HG02798 (cell line): Measurements from ENCODE around the gene TMEM182.

Experiments used
- ATAC-seq: cut with Tn5 transposase; IDR thresholded peaks from one replicate; pipeline ENCODE4 v1.9.1; 2021; ENCODE audit warnings: mild to moderate bottlenecking; ENCODE audit not compliant: unreplicated experiment, poor library complexity

Gene TMEM182

GRCh38 chr2:102798181-102798580 is 36.4 kb downstream of the TMEM182 start:
- ATAC-seq = no peak

- ATAC-seq = no peak
Measured at GRCh38 chr2:102801098-102801718, 39.4 kb downstream of the TMEM182 start.

GRCh38 chr2:102801858-102802699 is 40.2 kb downstream of the TMEM182 start:
- ATAC-seq = no peak

- ATAC-seq = no peak
Measured at GRCh38 chr2:102803041-102803896, 41.4 kb downstream of the TMEM182 start.

- ATAC-seq = no peak
Measured at GRCh38 chr2:102803897-102804217, 42.0 kb downstream of the TMEM182 start.

GRCh38 chr2:102806250-102806837 is 44.5 kb downstream of the TMEM182 start:
- ATAC-seq = peak; percentile 86

GRCh38 chr2:102809291-102810189 is 47.7 kb downstream of the TMEM182 start:
- no peak for ATAC-seq

GRCh38 chr2:102815285-102815684 is 53.5 kb downstream of the TMEM182 start:
- ATAC-seq = no peak

GRCh38 chr2:102826904-102827303 is 65.1 kb downstream of the TMEM182 start:
- no peak for ATAC-seq

DNA sequence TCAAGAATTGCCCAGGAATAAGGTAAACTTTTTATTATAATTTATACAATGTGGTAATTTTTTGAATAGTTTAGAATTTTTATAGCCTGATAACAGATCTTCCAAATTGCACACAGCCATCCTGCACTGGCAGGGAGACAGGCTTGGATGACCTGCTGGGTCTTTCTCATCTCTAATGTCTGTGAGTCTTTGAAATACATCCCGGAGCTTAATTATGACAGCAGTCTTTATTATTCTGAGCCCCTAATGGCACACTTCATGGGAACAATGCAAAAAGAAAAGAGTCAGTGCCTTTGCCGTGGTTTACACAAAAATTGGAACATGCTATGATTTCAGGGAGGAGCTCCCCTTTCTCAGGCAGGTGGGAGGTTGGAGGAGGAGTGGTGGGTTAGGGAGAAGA is 71.0 kb downstream of the TMEM182 start:
- no peak for ATAC-seq

- ATAC-seq = no peak
Measured at GRCh38 chr2:102834523-102835273, 72.9 kb downstream of the TMEM182 start.

DNA sequence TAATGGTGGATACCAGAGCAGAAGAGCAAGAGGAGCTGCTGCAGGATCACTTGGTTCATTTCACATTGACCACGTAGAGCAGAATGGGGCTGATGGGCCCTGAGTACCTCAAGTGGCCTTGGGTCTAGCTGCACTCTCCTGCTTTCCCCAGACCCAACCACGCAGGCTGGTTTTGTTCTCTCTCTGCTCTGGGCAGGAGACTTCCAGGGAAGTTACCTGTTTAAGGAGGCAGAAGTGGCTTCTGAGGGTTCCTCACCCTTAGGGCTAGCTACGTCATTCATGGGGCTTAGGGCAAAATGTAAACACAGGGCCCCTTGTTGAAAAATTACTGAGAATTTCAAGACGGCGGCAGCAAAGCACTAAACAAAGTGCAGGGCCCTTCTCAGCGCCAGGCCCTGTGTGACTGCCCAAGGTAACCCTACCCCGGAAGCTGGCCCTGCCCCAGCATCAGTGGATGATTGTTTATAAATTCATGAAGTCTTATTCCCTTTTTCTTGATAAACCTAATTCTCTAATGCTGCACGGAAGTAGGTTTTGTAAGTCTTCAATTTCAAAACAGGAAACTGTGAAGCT is 75.9 kb downstream of the TMEM182 start:
- ATAC-seq = no peak

DNA sequence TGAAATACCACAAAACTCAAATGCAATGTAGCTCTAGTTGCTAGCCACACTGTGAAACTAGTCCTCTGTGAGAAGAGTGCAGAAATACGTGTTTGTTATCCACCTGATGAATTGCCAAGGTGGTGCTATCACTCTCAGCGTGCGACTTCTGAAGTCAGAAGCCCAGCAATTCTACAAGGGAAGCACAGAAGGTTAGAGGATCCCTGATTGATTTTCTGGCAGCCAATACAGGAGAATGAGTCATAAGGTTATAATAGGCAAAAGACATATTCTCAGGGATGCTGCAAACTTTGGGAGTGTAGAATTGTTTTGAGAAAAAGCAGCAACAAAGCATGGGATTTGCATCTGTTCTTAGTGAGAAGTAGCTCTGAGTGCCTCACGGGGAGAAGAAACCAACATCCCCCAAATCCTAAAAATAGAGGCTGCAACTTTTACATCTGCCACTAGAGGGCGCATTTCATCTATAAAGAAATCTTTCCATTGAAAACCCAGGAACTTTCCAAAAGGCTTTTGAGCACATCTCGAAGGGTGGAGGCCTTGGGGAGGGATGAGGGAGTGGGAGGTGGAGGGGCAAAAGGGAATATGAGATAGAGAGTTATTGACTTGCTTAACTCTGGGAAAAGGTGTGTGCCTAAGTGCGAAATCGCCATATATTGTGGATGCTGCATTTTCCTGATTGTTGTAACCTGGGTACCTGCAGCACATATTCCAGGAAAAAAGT is 78.0 kb downstream of the TMEM182 start:
- no peak for ATAC-seq

- ATAC-seq = peak; percentile 78
Measured at GRCh38 chr2:102841107-102841840, 79.4 kb downstream of the TMEM182 start.

DNA sequence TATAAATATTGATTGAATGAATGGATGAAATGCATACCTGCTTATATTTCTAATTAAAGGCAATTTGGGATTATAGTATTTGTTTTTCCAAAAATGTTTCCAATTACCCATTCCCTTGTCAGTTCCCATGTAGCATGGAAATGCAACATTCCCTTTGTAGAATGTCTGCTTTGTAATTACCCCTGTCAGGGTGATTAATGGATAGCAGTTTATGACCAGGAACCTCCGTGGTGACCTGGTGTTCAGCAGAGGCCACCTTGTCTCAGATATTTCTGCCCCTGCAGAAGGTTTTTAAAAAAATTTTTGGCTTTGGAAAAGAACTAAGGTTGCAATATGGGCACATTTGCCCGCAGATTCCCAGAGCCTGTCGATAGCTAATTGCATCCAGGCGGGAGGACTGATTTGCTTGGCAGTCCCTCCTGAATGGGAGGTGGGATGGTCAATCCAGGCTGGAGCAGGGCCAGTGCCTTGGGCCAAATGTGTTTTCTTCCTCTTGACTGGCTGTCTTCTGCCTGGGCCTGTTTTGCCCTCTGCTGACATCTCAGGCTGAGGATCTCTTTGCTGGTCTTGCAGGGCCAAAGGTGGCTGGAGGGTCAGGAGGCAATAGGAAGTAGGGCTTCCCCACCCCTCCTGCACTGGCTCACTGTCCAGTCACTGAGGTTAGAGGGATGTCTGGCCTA is 82.1 kb downstream of the TMEM182 start:
- no peak for ATAC-seq

DNA sequence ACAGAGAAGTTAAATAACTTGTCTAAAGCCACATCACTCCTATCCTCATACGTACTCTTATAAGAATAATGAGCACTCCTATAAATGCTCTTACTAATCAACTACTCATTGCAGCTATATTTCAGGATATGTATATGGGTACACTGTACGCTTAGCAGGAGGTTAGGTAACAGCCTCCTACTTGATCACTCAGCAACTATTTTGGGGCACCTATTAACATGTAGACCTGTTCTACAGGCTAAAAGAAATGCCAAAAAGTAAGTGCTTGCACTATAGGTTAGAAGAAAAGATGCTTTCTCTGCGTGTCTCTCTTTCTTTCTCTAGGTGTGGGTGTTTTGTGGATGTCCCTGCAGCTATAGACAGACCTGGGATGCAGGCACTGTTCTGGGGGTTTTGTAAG is 83.1 kb downstream of the TMEM182 start:
- ATAC-seq = no peak

- ATAC-seq = no peak
Measured at GRCh38 chr2:102848366-102848839, 86.6 kb downstream of the TMEM182 start.
